Activated CD4-positive, alpha-beta T cell treated with anti-CD3 and anti-CD28 coated beads, Interleukin-2, amount 10 ng/mL, durations not matched to agents 7 days and 5 days (primary cell): ENCODE measurements around the gene NKAIN1. TPM values are rescaled to one million over a fixed set of nuclear protein-coding genes. Genes with fewer than 3 reads are reported as not detected.
"Not testable (repeated sequence)": the region's sequence is repeated elsewhere in the genome, so short reads cannot be mapped to it uniquely, and the experiment has no call there.

Experiments
- CTCF ChIA-PET: fragments of 350-600 bp; sonication (Branson Sonifier 250); formaldehyde crosslinking; loops from one replicate; lab custom pipeline; 2021; ENCODE audit warnings: antibody characterized with exemption; lab: Charles Lee
- POLR2A ChIA-PET: fragments of 350-600 bp; sonication (Branson Sonifier 250); formaldehyde crosslinking; loops from one replicate; lab custom pipeline; 2021; ENCODE audit warnings: antibody characterized with exemption; lab: Charles Lee
- DNase-seq: peaks from one replicate; pipeline ENCODE4 v3.0.0-alpha.2; 2020
- H3K27ac Mint-ChIP-seq: one replicate; pipeline ENCODE4 v1.8.0; 2021; ENCODE audit warnings: mild to moderate bottlenecking, moderate library complexity, mixed read lengths
- H3K27me3 Mint-ChIP-seq: one replicate; pipeline ENCODE4 v1.8.0; 2021; ENCODE audit warnings: mixed read lengths
- H3K36me3 Mint-ChIP-seq: one replicate; pipeline ENCODE4 v1.8.0; 2021; ENCODE audit warnings: low read depth, mixed read lengths
- H3K4me1 Mint-ChIP-seq: one replicate; pipeline ENCODE4 v1.8.0; 2021; ENCODE audit warnings: mixed read lengths
- H3K4me3 Mint-ChIP-seq: one replicate; pipeline ENCODE4 v1.8.0; 2021; ENCODE audit warnings: mild to moderate bottlenecking, moderate library complexity, mixed read lengths
- H3K9me3 Mint-ChIP-seq: one replicate; pipeline ENCODE4 v1.8.0; 2021; ENCODE audit warnings: mixed read lengths
- total RNA-seq, 2 experiments: library from RNA; stranded (reverse); gene quantifications; one replicate each; pipeline ENCODE4 v1.2.3, GENCODE V29; 2021

Gene NKAIN1
- total RNA-seq, 2 experiments from 2014 or later, result 0.27 to 0.42 TPM

GRCh38 chr1:31140299-31140698 is 99.4 kb downstream of the NKAIN1 start:
- no peak overlapping the region for H3K4me3 Mint-ChIP-seq
- H3K27me3 Mint-ChIP-seq, result no peaks in the 10 kb centered on the region
- POLR2A ChIA-PET, result no interaction called here
- no peaks in the 10 kb centered on the region for H3K36me3 Mint-ChIP-seq
- CTCF ChIA-PET, result interaction anchor here (0.7 kb wide), 1 partner anchor 12 kb away, joined by 5 read pairs; no protein-coding TSS in a partner anchor
- no peaks in the 10 kb centered on the region for H3K4me1 Mint-ChIP-seq
- H3K27ac Mint-ChIP-seq, result no peak overlapping the region
- DNase-seq, result no peak
- H3K9me3 Mint-ChIP-seq, result no peaks in the 10 kb centered on the region

GRCh38 chr1:31138797-31139521 is 100.7 kb downstream of the NKAIN1 start:
- H3K4me3 Mint-ChIP-seq, H3K36me3 Mint-ChIP-seq, H3K4me1 Mint-ChIP-seq, H3K27ac Mint-ChIP-seq, H3K9me3 Mint-ChIP-seq, POLR2A ChIA-PET, DNase-seq, CTCF ChIA-PET, H3K27me3 Mint-ChIP-seq: not testable (repeated sequence)

GRCh38 chr1:31137873-31138272 is 101.8 kb downstream of the NKAIN1 start:
- POLR2A ChIA-PET, result not testable (repeated sequence)

GRCh38 chr1:31135973-31136600 is 103.6 kb downstream of the NKAIN1 start:
- H3K27ac Mint-ChIP-seq, result no peak overlapping the region
- POLR2A ChIA-PET, result no interaction called here
- no peaks in the 10 kb centered on the region for H3K9me3 Mint-ChIP-seq
- no peaks in the 10 kb centered on the region for H3K27me3 Mint-ChIP-seq
- no peaks in the 10 kb centered on the region for H3K36me3 Mint-ChIP-seq
- CTCF ChIA-PET, result interaction anchor here (0.5 kb wide), 1 partner anchor 157 kb away, joined by 4 read pairs; no protein-coding TSS in a partner anchor
- H3K4me3 Mint-ChIP-seq, result no peak overlapping the region
- no peaks in the 10 kb centered on the region for H3K4me1 Mint-ChIP-seq
- no peak for DNase-seq

More at GRCh38 chr1:31137873-31138272, 101.8 kb downstream of the NKAIN1 start:
- not testable (repeated sequence) for H3K9me3 Mint-ChIP-seq, H3K4me1 Mint-ChIP-seq, DNase-seq, H3K27ac Mint-ChIP-seq, H3K4me3 Mint-ChIP-seq, H3K27me3 Mint-ChIP-seq, H3K36me3 Mint-ChIP-seq
- CTCF ChIA-PET, result interaction anchor here (0.6 kb wide), 1 partner anchor 29 kb away, joined by 3 read pairs; no protein-coding TSS in a partner anchor

GRCh38 chr1:31133368-31133767 is 106.3 kb downstream of the NKAIN1 start:
- no peaks in the 10 kb centered on the region for H3K36me3 Mint-ChIP-seq
- no peak overlapping the region for H3K4me3 Mint-ChIP-seq
- DNase-seq, result no peak
- no peak overlapping the region for H3K27ac Mint-ChIP-seq
- H3K4me1 Mint-ChIP-seq, result no peaks in the 10 kb centered on the region
- no peaks in the 10 kb centered on the region for H3K9me3 Mint-ChIP-seq
- H3K27me3 Mint-ChIP-seq, result no peaks in the 10 kb centered on the region
- ChIA-PET POLR2A (no interaction called here), CTCF (no interaction called here)

Other genes with a start within 250 kb of the NKAIN1 start
- 100 to 1,000 TPM in 1 of 2 experiments, 10 to 100 TPM in 1; 99.3 to 102 TPM for gene PUM1, start 174.2 kb downstream of the NKAIN1 start, total RNA-seq
- 100 to 1,000 TPM in 1 of 2 experiments, 10 to 100 TPM in 1; 90.3 to 106 TPM for gene SNRNP40, start 56.9 kb upstream of the NKAIN1 start, total RNA-seq
- 10 to 100 TPM; 23.0 to 23.1 TPM for gene ZCCHC17, start 57.1 kb upstream of the NKAIN1 start, total RNA-seq
- not detected for gene FABP3, start 133.2 kb upstream of the NKAIN1 start, total RNA-seq
- under 1 TPM in 1 of 2 experiments, not detected in 1; 0.20 TPM for gene SERINC2, start 173.3 kb upstream of the NKAIN1 start, total RNA-seq